HepG2 (cell line): Measurements from ENCODE around the gene TP53TG5. TPM values are rescaled to one million over a fixed set of nuclear protein-coding genes. Genes with fewer than 3 reads are reported as not detected.

ENCODE experiments used
- EED ChIP-seq: sonication (generic); formaldehyde crosslinking; IDR thresholded peaks from 2 replicates; pipeline ENCODE4 v1.5.0; 2020; ENCODE audit warnings: mild to moderate bottlenecking, missing genetic modification reagents
- ESRRA ChIP-seq: sonication (generic); formaldehyde crosslinking; IDR thresholded peaks from 2 replicates; pipeline ENCODE4 v1.5.1; 2020; ENCODE audit warnings: mild to moderate bottlenecking, low read depth, missing genetic modification reagents
- KLF13 ChIP-seq: sonication (generic); formaldehyde crosslinking; IDR thresholded peaks from 2 replicates; pipeline ENCODE4 v1.4.0; 2020; ENCODE audit warnings: mild to moderate bottlenecking, missing genetic modification reagents
- MIXL1 ChIP-seq: IDR thresholded peaks from 2 replicates; pipeline ENCODE4 v1.6.1; 2016
- TARDBP ChIP-seq: sonication (generic); formaldehyde crosslinking; IDR thresholded peaks from 2 replicates; pipeline ENCODE4 v1.8.0; 2022; ENCODE audit warnings: mild to moderate bottlenecking, missing genetic modification reagents
- ZFP62 ChIP-seq: sonication (generic); formaldehyde crosslinking; IDR thresholded peaks from 2 replicates; pipeline ENCODE4 v1.4.0; 2020; ENCODE audit warnings: missing genetic modification reagents
- ZNF101 ChIP-seq: sonication (generic); formaldehyde crosslinking; IDR thresholded peaks from 2 replicates; pipeline ENCODE4 v1.4.0; 2020; ENCODE audit warnings: mild to moderate bottlenecking, low read depth, missing genetic modification reagents, borderline replicate concordance
- ZNF138 ChIP-seq: sonication (generic); formaldehyde crosslinking; IDR thresholded peaks from 2 replicates; pipeline ENCODE4 v1.5.0; 2020; ENCODE audit warnings: mild to moderate bottlenecking, low read depth, missing genetic modification reagents
- ZNF552 ChIP-seq: sonication (generic); formaldehyde crosslinking; IDR thresholded peaks from 2 replicates; pipeline ENCODE4 v1.9.0; 2022; ENCODE audit warnings: missing genetic modification reagents, mild to moderate bottlenecking, borderline replicate concordance
- ZNF562 ChIP-seq: sonication (generic); formaldehyde crosslinking; IDR thresholded peaks from 2 replicates; pipeline ENCODE4 v1.8.0; 2022; ENCODE audit warnings: missing genetic modification reagents, borderline replicate concordance
- ZNF589 ChIP-seq: sonication (generic); formaldehyde crosslinking; conservative IDR thresholded peaks from 2 replicates; pipeline ENCODE4 v1.8.0; 2022; ENCODE audit warnings: mild to moderate bottlenecking, moderate library complexity, missing genetic modification reagents
- ZNF660 ChIP-seq: sonication (generic); formaldehyde crosslinking; IDR thresholded peaks from 2 replicates; pipeline ENCODE4 v1.5.1; 2020; ENCODE audit warnings: mild to moderate bottlenecking, low read depth, missing genetic modification reagents, borderline replicate concordance
- ZNF670 ChIP-seq: sonication (generic); formaldehyde crosslinking; IDR thresholded peaks from 2 replicates; pipeline ENCODE4 v1.8.0; 2022; ENCODE audit warnings: mild to moderate bottlenecking, missing genetic modification reagents, borderline replicate concordance
- ZNF691 ChIP-seq: sonication (generic); formaldehyde crosslinking; IDR thresholded peaks from 2 replicates; pipeline ENCODE4 v1.4.0; 2020; ENCODE audit warnings: missing genetic modification reagents, low read depth, mild to moderate bottlenecking, borderline replicate concordance
- ZNF766 ChIP-seq: sonication (generic); formaldehyde crosslinking; IDR thresholded peaks from 2 replicates; pipeline ENCODE4 v1.5.0; 2020; ENCODE audit warnings: missing genetic modification reagents, borderline replicate concordance
- ZNF790 ChIP-seq: sonication (generic); formaldehyde crosslinking; IDR thresholded peaks from 2 replicates; pipeline ENCODE4 v1.8.0; 2022; ENCODE audit warnings: missing genetic modification reagents, mild to moderate bottlenecking, borderline replicate concordance
- polyA plus RNA-seq, 8 experiments: library from polyadenylated mRNA; depleted of rRNA in 3 of 8; stranded (reverse) in 7 of 8; unstranded in 1 of 8; fragments of >200 nt; fragmentation: Illumina TruSeq in 4 of 8; extraction: Trizol in 4 of 8; gene quantifications; 2 replicates each; pipeline versions ENCODE4 v1.2.1 to v1.2.3, GENCODE V29; 2011 to 2016; ENCODE audit warnings: low read depth in 4 of 8, missing spikeins in 1 of 8, mixed read lengths in 1 of 8; ENCODE audit not compliant: insufficient read depth in 1 of 8
- total RNA-seq, 5 experiments: library from RNA; depleted of rRNA; stranded (reverse); fragments of >200 nt; fragmentation: Illumina TruSeq; extraction: Trizol; gene quantifications; 2 replicates each; pipeline ENCODE4 v1.2.3, GENCODE V29; 2016; ENCODE audit warnings: low read depth in 1 of 5
- TF ChIP-seq, protein P1 (sequence below): fragments of 450-650 bp; IDR thresholded peaks from 2 replicates; pipeline ENCODE4 v1.6.1; 2017; ENCODE audit warnings: mild to moderate bottlenecking
- TF ChIP-seq, protein P2 (sequence below): sonication (generic); formaldehyde crosslinking; IDR thresholded peaks from 2 replicates; pipeline ENCODE4 v1.8.1; 2023; ENCODE audit warnings: missing genetic modification reagents, inconsistent platforms, borderline replicate concordance
- TF ChIP-seq, protein P3 (sequence below): sonication (generic); formaldehyde crosslinking; IDR thresholded peaks from 2 replicates; pipeline ENCODE4 v1.5.1; 2020; ENCODE audit warnings: missing genetic modification reagents, mild to moderate bottlenecking, borderline replicate concordance
- TF ChIP-seq, protein P4 (sequence below): sonication (generic); formaldehyde crosslinking; IDR thresholded peaks from 2 replicates; pipeline ENCODE4 v1.4.0; 2020; ENCODE audit warnings: mild to moderate bottlenecking, missing genetic modification reagents

TP53TG5 gene
- total and polyA plus RNA-seq, 2 of the 13 experiments (the other 11 are each of a cell fraction or from before 2014, with no cell fraction given), result 0.11 TPM; not detected in 1

DNA sequence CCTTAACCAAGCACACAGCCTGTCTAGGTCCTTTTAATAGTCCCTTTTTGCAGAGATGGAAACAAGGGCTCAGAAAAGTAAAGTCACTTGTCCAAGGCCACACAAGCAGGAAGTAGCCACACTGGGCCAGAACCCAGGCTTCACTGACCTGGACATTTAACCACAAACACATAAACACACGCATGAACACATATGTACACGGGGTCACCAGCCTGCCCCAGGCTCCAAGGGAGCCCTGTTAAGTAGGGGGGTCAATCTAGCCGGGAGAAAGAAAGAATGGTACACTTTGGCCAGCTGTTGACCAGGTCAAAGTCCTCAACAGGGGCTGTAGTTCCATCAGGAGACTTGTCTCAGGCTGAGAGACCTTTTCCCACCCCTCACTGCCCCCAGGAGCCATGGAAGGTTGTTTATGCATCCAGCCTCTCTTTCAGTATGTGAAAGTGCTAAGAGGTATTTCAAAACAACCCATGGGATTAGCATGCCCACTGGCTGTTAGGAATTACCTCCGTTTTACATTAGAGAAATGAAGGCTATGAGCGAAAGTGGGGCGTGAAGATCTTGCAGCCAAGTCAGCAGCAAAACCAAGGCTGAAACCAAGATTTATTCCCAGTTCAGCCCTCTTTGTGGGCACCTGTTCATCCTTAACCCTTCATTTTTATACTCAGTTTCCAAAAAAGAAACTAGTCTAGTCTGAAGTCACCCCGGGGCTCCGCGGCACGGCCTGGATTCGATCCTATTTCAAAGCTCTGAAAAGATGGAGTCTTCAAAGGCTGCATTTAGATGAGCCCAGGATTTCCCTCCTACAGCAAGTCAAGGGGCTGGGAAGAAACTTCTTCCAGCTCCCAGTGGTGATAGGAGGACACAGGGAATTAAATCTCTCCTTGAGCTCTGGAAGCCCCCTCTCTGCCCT, 39.7 kb downstream of the TP53TG5 start (continued):
- TF ChIP-seq ZNF766 (no peak; the same call in 1 of the 2 replicates), KLF13 (CRISPR knock-in tag) (no peak), ZNF691 (0 out of 2 replicates have a peak, but pooled peaks have one; percentile 31), ZNF101 (no peak), ZNF790 (no peak), ZNF589 (CRISPR knock-in tag) (no peak), ESRRA (CRISPR knock-in tag) (no peak), ZNF138 (CRISPR knock-in tag) (no peak), ZNF670 (CRISPR knock-in tag) (no peak), ZFP62 (CRISPR knock-in tag) (no peak), ZNF562 (CRISPR knock-in tag) (no peak), ZNF660 (CRISPR knock-in tag) (no peak), ZNF552 (CRISPR knock-in tag) (no peak), EED (CRISPR knock-in tag) (0 out of 2 replicates have a peak, but pooled peaks have one; percentile 29), TARDBP (CRISPR knock-in tag) (peak; percentile 5; the same call in 1 of the 2 replicates), MIXL1 (no peak)
- TF ChIP-seq, protein P1, sequence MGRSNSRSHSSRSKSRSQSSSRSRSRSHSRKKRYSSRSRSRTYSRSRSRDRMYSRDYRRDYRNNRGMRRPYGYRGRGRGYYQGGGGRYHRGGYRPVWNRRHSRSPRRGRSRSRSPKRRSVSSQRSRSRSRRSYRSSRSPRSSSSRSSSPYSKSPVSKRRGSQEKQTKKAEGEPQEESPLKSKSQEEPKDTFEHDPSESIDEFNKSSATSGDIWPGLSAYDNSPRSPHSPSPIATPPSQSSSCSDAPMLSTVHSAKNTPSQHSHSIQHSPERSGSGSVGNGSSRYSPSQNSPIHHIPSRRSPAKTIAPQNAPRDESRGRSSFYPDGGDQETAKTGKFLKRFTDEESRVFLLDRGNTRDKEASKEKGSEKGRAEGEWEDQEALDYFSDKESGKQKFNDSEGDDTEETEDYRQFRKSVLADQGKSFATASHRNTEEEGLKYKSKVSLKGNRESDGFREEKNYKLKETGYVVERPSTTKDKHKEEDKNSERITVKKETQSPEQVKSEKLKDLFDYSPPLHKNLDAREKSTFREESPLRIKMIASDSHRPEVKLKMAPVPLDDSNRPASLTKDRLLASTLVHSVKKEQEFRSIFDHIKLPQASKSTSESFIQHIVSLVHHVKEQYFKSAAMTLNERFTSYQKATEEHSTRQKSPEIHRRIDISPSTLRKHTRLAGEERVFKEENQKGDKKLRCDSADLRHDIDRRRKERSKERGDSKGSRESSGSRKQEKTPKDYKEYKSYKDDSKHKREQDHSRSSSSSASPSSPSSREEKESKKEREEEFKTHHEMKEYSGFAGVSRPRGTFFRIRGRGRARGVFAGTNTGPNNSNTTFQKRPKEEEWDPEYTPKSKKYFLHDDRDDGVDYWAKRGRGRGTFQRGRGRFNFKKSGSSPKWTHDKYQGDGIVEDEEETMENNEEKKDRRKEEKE, result no peak
- TF ChIP-seq, protein P2, sequence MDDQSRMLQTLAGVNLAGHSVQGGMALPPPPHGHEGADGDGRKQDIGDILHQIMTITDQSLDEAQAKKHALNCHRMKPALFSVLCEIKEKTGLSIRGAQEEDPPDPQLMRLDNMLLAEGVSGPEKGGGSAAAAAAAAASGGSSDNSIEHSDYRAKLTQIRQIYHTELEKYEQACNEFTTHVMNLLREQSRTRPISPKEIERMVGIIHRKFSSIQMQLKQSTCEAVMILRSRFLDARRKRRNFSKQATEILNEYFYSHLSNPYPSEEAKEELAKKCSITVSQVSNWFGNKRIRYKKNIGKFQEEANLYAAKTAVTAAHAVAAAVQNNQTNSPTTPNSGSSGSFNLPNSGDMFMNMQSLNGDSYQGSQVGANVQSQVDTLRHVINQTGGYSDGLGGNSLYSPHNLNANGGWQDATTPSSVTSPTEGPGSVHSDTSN (CRISPR knock-in tag), result no peak
- TF ChIP-seq, protein P3, sequence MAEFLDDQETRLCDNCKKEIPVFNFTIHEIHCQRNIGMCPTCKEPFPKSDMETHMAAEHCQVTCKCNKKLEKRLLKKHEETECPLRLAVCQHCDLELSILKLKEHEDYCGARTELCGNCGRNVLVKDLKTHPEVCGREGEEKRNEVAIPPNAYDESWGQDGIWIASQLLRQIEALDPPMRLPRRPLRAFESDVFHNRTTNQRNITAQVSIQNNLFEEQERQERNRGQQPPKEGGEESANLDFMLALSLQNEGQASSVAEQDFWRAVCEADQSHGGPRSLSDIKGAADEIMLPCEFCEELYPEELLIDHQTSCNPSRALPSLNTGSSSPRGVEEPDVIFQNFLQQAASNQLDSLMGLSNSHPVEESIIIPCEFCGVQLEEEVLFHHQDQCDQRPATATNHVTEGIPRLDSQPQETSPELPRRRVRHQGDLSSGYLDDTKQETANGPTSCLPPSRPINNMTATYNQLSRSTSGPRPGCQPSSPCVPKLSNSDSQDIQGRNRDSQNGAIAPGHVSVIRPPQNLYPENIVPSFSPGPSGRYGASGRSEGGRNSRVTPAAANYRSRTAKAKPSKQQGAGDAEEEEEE (CRISPR knock-in tag), result no peak; the same call in 1 of the 2 replicates
- TF ChIP-seq, protein P4, sequence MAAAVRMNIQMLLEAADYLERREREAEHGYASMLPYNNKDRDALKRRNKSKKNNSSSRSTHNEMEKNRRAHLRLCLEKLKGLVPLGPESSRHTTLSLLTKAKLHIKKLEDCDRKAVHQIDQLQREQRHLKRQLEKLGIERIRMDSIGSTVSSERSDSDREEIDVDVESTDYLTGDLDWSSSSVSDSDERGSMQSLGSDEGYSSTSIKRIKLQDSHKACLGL (CRISPR knock-in tag), result no peak
